Calu3 (cell line): ENCODE data around the gene PNLIPRP3. TPM values are rescaled to one million over a fixed set of nuclear protein-coding genes. Genes with fewer than 3 reads are reported as not detected.

Source experiments
- BruUV-seq: library from RNA; stranded (reverse); fragments of 400-500 nt; replicated peaks from 2 replicates; lab custom pipeline; 2021; lab: Mats Ljungman, UMichigan
- CTCF ChIA-PET: fragments of 300-600 bp; sonication (Branson Sonifier 250); formaldehyde crosslinking; loops from one replicate; lab custom pipeline; 2022; ENCODE audit warnings: antibody characterized with exemption; lab: Charles Lee
- DNase-seq: peaks from one replicate; pipeline ENCODE4 v3.0.0; 2022
- H3K27ac Mint-ChIP-seq: one replicate; pipeline ENCODE4 v1.8.0; 2022; ENCODE audit warnings: mixed read lengths; ENCODE audit not compliant: unreplicated experiment
- H3K27me3 Mint-ChIP-seq: one replicate; pipeline ENCODE4 v1.8.0; 2022; ENCODE audit warnings: mixed read lengths; ENCODE audit not compliant: unreplicated experiment
- H3K36me3 Mint-ChIP-seq: one replicate; pipeline ENCODE4 v1.8.0; 2022; ENCODE audit warnings: mild to moderate bottlenecking, moderate library complexity, mixed read lengths; ENCODE audit not compliant: insufficient read depth, unreplicated experiment
- H3K4me1 Mint-ChIP-seq: one replicate; pipeline ENCODE4 v1.8.0; 2022; ENCODE audit warnings: mild to moderate bottlenecking, low read depth, mixed read lengths; ENCODE audit not compliant: unreplicated experiment
- H3K4me3 Mint-ChIP-seq: one replicate; pipeline ENCODE4 v1.8.0; 2022; ENCODE audit warnings: mild to moderate bottlenecking, low read depth, moderate library complexity, mixed read lengths; ENCODE audit not compliant: unreplicated experiment
- H3K9me3 Mint-ChIP-seq: one replicate; pipeline ENCODE4 v1.8.0; 2022; ENCODE audit warnings: low read depth, mixed read lengths; ENCODE audit not compliant: unreplicated experiment
- CTCF ChIP-seq: fragments of 200-600 bp; IDR thresholded peaks from one replicate; pipeline ENCODE4 v1.8.0; 2022; ENCODE audit warnings: antibody characterized with exemption; ENCODE audit not compliant: unreplicated experiment
- intact Hi-C: fragments of 100-400 bp; cut with micrococcal nuclease; formaldehyde crosslinking; loops from one replicate; pipeline ENCODE4 v1.10.0; 2022; ENCODE audit not compliant: unreplicated experiment
- total RNA-seq: library from RNA; stranded (reverse); gene quantifications from 2 replicates; pipeline ENCODE4 v1.2.3, GENCODE V29; 2022

Gene PNLIPRP3
- total RNA-seq, 1 experiment from 2014 or later: not detected

DNA sequence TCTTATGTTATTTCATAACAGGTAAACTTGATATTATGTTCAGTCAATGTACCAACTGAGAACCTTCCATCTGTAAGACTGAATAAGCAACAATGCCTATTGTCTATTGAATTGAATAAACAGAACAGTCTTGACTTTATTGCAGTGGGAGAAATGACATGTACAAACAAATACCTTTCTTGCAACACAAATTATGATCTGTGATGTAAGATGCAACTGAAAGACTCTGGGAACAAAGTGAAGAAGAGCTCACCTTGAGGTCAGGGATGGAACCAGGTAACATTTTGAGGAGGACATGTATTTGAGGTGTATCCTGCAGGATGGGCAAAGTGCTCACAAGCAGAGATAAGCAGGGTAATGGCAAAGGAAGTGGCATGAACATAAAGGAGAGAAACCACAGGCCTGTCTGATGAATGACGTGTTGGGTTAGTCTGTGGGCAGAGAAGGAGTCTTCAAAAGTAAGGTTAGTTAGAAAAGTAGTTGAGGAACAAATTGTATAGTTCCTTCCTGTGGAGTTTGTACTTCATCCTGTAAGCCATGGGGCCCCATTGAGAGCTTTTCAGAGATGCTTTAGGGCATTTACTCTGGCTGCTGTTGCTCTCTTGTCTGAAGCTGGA lies 9.5 kb downstream of the PNLIPRP3 start:
- CTCF ChIA-PET: no interaction called here
- Mint-ChIP-seq H3K4me1 (no peaks in the 10 kb centered on the region), H3K4me3 (no peak overlapping the region), H3K36me3 (no peaks in the 10 kb centered on the region), H3K27me3 (peaks cover 23% of the 10 kb centered on the region), H3K27ac (no peak overlapping the region), H3K9me3 (no peaks in the 10 kb centered on the region)
- no TSS peak for BruUV-seq
- no peak for TF ChIP-seq CTCF
- intact Hi-C loops: no loop called here
- DNase-seq: no peak

DNA sequence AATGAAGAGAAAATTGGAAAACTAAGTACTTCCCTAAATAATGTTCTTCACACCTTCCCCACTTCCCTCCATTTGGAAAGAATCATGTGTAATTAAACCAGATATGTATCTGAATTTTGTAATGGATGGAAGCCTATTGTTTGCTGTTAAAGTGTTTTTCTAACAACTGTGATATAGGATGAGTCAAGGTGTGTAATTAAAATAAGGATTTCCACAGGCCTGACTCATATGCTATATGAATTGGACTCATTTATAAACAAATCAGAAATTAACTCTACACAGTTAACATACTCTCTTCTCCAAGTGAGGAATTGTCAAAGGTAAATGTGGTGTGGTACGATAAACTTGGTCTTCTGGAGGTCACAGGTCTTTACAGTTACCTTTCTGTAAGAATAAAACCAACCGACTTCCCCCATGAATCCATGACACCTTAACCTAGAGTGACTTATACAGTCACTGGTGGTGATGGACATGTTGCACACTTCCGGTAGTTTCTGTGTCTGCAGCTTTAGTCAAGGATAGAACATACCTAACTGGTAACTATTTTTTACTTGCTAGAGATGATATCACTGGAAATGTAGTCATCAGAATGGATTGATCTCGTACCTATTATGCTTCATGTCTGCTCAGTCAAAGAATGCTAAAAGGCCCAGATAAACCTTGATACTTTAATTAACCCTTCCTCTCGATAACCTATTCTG lies 12.8 kb downstream of the PNLIPRP3 start:
- H3K4me3 Mint-ChIP-seq: no peak overlapping the region
- TF ChIP-seq CTCF: no peak
- H3K4me1 Mint-ChIP-seq: no peaks in the 10 kb centered on the region
- CTCF ChIA-PET: no interaction called here
- H3K9me3 Mint-ChIP-seq: no peaks in the 10 kb centered on the region
- BruUV-seq: no TSS peak
- H3K27me3 Mint-ChIP-seq: peaks cover 29% of the 10 kb centered on the region
- intact Hi-C loops: loop anchor here (5.0 kb wide), 1 partner anchor 52 kb away; no protein-coding TSS in a partner anchor
- DNase-seq: no peak
- H3K27ac Mint-ChIP-seq: no peak overlapping the region
- no peaks in the 10 kb centered on the region for H3K36me3 Mint-ChIP-seq

- Mint-ChIP-seq H3K4me1 (no peaks in the 10 kb centered on the region), H3K27ac (no peak overlapping the region), H3K27me3 (peaks cover 25% of the 10 kb centered on the region), H3K4me3 (no peak overlapping the region), H3K36me3 (no peaks in the 10 kb centered on the region), H3K9me3 (no peaks in the 10 kb centered on the region)
- CTCF ChIA-PET: no interaction called here
- TF ChIP-seq CTCF: peak; percentile 41
- no TSS peak for BruUV-seq
- intact Hi-C loops: loop anchor here (5.0 kb wide), 1 partner anchor 48 kb away; no protein-coding TSS in a partner anchor
- peak; percentile 9 for DNase-seq
Observed at GRCh38 chr10:116444527-116445142, 17.0 kb downstream of the PNLIPRP3 start.

GRCh38 chr10:116450861-116451260 lies 23.2 kb downstream of the PNLIPRP3 start:
- Mint-ChIP-seq H3K36me3 (no peaks in the 10 kb centered on the region), H3K27ac (no peak overlapping the region), H3K4me1 (no peaks in the 10 kb centered on the region), H3K27me3 (peaks cover 27% of the 10 kb centered on the region), H3K9me3 (no peaks in the 10 kb centered on the region), H3K4me3 (no peak overlapping the region)
- no peak for DNase-seq
- TF ChIP-seq CTCF: no peak
- CTCF ChIA-PET: no interaction called here
- intact Hi-C loops: no loop called here
- no TSS peak for BruUV-seq
